ENCODE results near the gene HLTF.
"Not testable (repeated sequence)": the region's sequence is repeated elsewhere in the genome, so short reads cannot be mapped to it uniquely, and the experiment has no call there.

GRCh38 chr3:148987551-148987950 lies 98.8 kb downstream of the HLTF start:
- not testable (repeated sequence) for TF ChIP-seq ZHX1 (CRISPR knock-in tag; IDR thresholded peaks at IDR 0.05; ENCODE audit: low read depth); ZFP41 (CRISPR knock-in tag; IDR thresholded peaks at IDR 0.05; ENCODE audit: borderline replicate concordance); ZXDC (CRISPR knock-in tag; IDR thresholded peaks at IDR 0.05); ZNF598 (CRISPR knock-in tag; IDR thresholded peaks at IDR 0.05; ENCODE audit: borderline replicate concordance); NPAS2 (CRISPR knock-in tag; IDR thresholded peaks at IDR 0.05; ENCODE audit: borderline replicate concordance); NR3C1 (CRISPR knock-in tag; IDR thresholded peaks at IDR 0.05); ZNF616 (CRISPR knock-in tag; IDR thresholded peaks at IDR 0.05; ENCODE audit: low read depth); PAX8 (CRISPR knock-in tag; IDR thresholded peaks at IDR 0.05; ENCODE audit: borderline replicate concordance); MAFK (conservative IDR thresholded peaks at IDR 0.05 in 1 of 2, IDR thresholded peaks at IDR 0.05 in 1 of 2; ENCODE audit: low read length in 2 of 2); BHLHE40 (IDR thresholded peaks at IDR 0.05; ENCODE audit: low read length)
